GM21528 (cell line): ENCODE results near the gene CTU1.

Experiments used
- ATAC-seq: cut with Tn5 transposase; IDR thresholded peaks from one replicate; pipeline ENCODE4 v1.9.1; 2021; ENCODE audit warnings: mild to moderate bottlenecking, moderate library complexity; ENCODE audit not compliant: unreplicated experiment, low FRiP score

Gene CTU1

DNA sequence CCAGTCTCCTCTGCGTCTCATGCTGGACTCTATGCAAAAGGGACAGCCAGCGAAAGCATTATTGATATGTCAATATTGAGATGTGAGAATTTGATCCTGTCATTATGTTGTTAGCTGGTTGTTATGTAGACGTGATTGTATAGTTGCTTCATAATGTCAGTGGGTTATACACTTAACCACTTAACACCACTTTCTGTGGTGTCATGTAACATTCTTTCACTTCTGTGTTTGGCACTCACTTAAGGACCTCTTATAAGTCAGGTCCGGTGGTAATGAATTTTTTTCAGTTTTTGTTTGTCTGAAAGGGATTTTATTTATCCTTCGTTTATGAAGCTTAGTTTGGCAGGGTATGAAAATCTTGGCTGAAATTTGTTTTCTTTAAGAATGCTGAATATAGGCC is 26.8 kb upstream of the CTU1 start:
- ATAC-seq, result no peak

DNA sequence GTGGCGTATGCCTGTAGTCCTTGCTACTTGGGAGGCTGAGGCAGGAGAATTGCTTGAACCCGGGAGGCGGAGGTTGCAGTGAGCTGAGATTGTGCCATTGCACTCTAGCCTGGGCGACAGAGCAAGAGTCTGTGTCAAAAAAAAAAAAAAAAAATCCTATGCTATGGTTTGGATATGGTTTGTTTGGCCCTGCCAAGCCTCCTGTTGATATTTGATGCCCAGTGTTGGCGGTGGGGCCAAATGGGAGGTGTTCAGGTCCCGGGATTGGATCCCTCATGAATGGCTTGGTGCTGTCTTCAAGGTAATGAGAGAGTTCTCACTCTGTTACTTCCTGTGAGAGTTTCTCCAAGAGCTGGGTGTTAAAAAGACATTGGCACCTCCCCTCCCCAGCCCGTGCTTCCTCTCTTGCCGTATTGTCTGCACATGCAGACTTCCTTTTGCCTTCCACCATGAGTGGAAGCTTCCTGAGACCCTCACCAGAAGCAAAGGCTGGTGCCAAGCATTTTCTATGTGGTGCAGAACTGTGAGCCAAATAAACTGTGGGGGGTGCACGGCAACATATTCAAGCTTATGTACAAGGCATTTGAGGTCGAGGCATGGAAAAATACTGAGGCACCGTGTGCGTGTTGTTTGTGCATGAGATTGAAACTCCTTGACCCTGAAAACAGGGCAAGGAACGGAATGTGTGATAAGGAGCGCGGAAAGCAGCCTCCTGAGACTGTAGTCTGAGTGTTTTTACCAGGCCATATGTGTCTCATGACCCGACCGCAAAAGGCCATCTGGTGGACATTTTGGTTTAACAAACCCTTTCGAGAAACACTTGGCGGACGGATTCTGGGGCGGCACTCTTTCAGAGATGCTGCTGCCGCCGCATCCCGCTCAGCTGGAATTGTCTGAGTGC is 23.8 kb upstream of the CTU1 start:
- ATAC-seq, result no peak

DNA sequence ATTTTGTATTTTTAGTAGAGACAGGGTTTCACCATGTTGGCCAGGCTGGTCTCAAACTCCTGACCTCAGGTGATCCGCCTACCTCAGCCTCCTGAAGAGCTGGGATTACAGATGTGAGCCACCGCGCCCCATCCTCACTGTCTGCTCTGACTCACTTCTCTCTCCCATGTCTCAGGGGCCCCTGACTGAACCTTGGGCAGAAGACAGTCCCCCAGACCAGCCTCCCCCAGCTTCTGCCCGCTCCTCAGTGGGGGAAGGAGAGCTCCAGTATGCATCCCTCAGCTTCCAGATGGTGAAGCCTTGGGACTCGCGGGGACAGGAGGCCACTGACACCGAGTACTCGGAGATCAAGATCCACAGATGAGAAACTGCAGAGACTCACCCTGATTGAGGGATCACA is 21.5 kb upstream of the CTU1 start:
- no peak for ATAC-seq

DNA sequence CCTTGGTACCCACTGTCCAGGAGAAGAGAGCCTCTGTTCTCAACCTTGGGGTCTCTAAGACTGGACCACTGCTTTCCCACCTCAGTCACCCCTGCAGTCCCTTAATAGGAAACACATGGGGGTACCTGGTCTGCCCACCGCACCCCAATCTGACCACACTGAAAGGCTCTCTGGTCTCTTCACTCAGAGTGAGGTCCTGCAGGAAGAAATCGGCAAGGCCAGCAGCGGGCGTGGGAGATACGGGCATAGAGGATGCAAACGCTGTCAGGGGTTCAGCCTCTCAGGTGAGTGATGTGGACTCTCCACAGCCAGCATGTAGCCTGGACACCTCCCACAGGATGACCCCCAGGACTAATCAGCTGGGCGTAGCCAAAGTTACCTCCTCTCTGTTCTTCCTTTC is 20.0 kb upstream of the CTU1 start:
- no peak for ATAC-seq

DNA sequence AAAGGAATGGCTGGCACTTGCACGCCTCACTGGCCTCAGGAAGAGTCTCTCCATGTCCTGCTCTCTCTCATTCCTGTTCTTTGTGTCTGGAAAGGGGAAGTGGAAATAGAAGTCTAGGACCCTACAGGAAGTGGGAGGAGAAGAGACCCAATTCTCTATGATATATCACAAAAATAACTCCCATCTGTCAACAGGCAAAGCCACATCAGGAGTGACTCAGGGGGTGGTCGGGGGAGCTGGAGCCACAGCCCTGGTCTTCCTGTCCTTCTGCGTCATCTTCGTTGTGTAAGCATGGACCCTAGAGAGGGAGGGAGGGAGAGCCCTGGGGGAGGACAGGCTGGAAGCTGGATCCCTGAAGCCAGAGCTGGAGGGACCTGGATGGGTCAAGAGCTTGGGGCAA is 19.5 kb upstream of the CTU1 start:
- no peak for ATAC-seq

DNA sequence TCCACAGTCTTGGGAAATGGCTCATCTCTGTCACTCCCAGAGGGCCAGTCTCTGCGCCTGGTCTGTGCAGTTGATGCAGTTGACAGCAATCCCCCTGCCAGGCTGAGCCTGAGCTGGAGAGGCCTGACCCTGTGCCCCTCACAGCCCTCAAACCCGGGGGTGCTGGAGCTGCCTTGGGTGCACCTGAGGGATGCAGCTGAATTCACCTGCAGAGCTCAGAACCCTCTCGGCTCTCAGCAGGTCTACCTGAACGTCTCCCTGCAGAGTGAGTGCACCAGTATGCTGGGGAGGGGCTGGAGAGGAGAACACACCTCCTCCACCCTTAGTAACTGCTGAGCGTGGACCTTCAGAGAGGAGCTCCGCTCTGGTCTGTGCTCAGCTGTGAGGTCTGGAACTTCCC is 18.8 kb upstream of the CTU1 start:
- ATAC-seq, result no peak

DNA sequence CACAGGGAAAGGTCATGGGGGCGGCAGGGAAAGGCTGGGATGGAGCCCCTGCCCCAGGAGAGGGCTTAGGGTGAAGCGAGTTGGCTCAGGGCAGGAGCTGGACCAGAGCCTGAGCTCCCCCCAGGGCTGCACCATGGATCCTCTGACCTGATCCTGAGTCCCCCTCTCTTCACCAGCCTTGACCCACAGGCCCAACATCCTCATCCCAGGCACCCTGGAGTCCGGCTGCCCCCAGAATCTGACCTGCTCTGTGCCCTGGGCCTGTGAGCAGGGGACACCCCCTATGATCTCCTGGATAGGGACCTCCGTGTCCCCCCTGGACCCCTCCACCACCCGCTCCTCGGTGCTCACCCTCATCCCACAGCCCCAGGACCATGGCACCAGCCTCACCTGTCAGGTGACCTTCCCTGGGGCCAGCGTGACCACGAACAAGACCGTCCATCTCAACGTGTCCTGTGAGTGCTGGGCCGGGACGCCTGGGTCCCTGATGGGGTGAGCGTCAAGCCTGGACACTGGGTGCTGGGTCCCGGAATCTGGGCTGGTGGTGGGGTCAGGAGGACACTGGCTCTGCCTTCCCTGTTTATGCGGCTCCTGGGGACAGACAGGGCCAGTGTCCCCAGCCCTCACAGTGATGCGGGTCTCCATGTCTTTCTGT is 17.3 kb upstream of the CTU1 start:
- no peak for ATAC-seq

DNA sequence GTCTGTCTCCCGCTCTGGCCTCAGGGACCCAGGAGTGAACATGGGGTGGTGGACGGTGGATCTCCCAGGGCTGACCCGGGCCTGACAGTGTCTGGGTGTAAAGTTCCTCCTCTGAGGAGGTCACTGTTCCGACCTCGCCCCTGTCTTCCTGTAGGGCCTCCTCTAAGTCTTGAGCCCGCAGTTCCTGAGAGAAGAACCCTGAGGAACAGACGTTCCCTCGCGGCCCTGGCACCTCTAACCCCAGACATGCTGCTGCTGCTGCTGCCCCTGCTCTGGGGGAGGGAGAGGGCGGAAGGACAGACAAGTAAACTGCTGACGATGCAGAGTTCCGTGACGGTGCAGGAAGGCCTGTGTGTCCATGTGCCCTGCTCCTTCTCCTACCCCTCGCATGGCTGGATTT is 16.5 kb upstream of the CTU1 start, which contains the start of gene SIGLEC9:
TSS of gene SIGLEC9 (plus strand) at position 178 of the 400 bp plus-strand sequence. CDS start at position 247, 69 bp downstream.
- ATAC-seq, result no peak

DNA sequence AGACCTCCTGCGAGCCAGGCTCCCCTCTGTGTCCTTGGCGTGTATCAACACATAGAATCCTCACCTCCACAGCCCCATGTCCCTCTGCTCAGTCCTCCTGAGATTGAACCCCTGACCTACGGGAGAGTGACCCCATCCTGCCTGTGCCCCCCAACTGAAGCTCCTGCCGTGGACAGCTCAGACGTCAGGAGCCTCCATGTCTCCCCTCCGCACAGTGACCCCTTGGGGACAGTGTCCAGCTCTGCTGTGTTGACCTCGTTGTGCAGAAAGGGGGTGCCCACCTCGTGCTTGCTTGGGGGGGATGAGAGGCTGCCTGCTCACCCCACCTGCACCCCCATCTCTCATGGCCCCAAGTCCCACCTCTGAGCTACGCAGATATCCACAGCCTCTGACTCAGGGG is 16.0 kb upstream of the CTU1 start:
- no peak for ATAC-seq

DNA sequence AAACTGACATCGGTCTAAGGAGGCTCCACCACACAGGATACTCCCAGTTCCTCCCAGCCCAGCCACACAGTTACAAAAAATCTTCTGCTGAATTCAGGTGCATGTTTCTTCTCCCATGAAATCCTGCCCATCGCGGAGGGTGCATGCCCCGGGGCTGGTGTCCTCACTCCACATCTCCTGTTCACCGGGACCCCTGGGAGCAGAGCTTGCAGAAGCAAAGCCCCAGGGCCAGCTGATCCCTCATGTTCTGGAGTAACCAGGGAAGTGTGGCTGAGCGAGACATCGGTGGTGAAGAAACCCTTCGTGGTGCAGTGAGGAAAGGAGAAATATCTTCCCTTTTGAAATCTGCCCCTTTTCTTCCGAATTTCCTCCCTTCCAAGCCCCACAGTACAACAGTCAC is 15.6 kb upstream of the CTU1 start:
- no peak for ATAC-seq

DNA sequence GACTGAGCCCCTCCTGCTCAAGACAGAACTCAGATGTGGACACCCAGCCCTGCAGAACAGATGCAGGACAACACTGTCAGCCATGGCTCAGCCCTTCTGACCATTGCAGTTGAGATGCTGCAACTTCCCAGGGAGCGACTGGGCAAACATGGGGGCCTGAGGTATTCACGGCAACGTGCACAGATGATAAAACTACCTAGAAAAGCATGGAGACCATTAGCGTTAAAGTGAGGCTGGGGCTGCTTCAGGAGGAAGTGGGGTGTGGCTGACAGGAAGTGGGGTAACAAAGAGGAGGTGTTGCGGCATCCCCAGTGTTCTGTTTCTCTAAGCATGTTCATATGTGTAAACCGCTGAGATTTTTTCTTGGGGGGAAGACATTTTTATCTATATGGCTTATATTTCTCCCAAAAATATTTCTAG is 15.2 kb upstream of the CTU1 start:
- ATAC-seq, result no peak

DNA sequence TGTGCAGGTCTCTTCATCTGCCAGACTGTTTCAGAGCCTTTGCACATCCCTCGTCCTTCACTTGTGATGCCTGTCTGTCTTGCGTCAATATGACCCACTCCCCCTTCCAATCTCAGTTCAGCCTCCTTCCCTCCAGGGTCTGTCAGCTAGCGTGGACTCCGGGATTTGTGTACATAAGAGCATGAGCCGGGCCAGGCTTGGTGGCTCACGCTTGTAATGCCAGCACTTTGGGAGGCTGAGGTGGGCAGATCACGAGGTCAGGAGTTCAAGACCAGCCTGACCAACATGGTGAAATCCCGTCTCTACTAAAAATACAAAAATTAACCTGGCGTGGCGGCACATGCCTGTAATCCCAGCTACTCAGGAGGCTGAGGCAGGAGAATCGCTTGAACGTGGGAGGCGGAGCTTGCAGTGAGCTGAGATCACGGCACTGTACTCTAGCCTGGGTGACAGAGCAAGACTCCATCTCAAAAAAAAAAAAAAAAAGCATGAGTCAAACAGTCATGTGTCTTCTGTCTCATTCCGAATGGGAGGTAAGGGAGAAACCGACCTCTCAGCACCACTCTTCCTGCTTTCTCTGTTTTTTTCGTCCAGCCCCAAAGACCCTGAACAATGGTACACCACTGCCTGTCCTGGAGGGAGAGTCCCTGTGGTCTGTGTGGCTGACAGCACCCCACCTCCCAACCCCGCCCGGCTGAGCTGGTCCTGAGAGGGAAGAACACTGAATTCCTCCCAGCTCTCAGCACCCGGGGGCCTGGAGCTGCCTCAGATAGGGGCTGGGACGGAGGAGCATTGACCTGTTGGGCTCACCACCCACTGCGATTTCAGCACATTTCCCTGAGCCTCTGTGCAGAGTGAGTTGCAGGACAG is 14.1 kb upstream of the CTU1 start:
- no peak for ATAC-seq

DNA sequence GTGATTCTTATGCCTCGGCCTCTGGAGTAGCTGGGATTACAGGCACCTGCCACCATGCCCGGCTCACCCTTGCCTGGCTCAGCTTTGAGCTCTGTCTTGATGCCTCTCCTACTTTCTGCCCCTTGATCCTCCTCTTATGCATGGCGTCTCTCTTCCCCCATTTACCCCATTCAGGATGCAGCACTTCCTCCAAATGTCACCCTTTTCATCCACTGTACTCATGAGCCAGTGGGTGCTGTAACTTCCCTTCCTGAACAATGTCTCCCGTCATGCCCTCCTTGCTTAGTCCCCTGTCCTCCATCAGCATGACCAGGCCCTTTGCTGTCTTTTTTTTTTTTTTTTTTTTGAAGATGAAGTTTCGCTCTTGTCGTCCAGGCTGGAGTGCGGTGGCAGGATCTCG is 13.0 kb upstream of the CTU1 start:
- ATAC-seq, result no peak

DNA sequence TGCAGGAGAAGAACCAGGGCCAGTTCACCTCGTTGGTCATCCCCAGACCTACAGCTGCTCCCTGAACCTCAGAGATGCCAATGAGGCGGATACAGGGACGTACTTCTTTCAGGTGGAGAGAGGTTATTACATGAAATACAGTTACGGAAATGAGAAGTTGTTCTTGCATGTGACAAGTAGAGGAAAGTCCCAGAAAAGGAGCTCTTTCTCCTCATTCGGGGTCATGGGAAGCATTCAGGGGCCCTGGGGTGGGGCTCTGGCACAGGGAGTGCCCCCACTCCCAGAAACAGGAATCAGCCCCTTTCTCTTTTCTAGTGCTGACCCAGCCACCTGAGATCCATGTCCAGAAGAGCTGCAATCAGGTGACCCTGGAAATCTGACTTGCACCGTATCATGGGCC is 12.0 kb upstream of the CTU1 start:
- no peak for ATAC-seq

DNA sequence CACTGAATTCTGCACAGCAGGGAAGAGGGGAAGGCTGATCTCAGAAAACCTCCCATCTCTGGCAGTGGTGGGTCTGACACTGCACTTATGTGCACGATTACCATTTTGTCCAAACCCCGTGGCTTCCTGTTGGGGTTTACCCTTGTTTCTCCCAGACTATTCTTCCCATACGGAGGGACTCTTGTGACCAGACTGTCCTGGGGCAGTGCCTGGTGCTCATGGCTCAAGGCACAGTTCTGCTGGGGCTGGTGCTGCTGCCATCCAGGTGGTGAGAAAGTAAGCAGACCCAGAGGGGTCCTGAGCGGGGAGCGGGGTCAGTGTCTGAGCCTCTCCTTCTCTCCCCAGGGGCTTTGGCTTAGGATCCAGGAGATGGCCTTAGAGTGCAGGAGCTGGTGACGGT is 11.4 kb upstream of the CTU1 start:
- no peak for ATAC-seq

DNA sequence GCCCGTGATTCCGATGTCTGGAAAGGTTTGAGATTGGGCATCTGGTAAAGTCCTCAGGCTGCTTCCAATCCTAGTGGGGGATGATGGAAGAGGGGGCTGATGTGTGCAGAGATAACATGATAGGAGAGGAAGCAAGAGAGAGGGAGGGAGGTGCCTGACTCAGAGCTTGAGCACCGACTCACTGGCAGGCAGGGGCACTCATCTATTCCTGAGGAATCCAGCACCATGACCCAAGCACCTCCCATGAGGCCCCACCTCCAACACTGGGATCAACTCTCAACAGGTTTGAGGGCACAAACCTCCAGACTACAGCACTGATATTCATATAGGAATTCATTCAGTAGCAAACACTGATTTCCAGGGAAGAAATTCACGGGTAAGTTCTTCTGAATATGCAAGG is 10.9 kb upstream of the CTU1 start:
- no peak for ATAC-seq

DNA sequence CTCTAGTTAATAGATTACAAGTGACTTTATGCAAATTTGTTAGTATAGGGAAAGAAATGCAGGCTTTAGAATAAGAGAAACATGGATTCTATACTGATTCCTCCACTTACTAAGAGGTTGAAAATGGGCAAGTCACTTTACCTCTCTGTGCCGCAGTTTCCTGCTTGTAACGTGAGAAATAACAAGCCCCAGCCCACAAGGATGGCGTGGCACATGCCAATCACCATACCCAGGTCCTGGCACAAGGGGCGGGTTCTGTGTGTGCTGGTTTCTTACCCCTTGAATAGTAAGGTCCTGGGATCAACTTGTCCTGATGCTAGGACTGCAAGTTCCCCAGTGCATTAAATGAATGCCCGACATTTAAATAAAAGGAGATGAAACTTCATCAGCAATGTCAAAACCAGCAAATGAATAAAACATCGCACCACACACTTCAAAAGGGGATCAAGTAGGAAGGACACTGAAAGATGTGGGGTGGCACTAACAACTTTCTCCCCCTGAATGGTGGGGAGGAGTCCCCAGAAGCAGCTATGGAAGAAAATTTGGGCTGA is 8.6 kb upstream of the CTU1 start:
- no peak for ATAC-seq

DNA sequence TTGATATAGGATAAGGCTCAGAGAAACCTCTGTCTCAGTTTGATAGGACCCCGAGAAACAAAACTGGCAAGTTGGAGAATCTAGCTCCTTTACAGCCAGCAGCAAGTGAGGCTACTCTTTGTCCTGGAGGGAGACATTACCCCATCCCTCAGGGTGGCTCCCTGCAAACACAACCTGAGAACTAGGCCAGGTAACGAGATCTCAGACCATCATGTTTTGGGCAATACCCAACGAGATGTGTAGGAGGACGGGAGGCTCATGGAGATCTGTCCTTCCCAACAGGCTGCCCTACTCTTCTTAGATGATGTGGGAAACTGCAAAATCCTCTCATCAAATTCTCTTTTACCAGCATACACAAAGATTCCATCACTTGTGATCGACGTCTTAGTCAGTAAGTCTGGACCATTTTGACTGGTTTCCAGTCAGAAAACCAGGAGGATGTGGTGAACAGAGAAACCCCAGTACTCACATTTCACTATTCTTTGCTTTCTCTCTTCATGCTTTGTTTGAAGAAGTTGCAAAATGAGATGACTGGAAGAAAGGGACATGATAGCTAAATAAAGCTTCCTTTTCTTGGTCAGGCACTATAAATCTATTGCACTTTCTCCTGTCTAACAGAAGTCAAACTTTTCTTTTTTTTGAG is 6.0 kb upstream of the CTU1 start:
- ATAC-seq, result no peak

DNA sequence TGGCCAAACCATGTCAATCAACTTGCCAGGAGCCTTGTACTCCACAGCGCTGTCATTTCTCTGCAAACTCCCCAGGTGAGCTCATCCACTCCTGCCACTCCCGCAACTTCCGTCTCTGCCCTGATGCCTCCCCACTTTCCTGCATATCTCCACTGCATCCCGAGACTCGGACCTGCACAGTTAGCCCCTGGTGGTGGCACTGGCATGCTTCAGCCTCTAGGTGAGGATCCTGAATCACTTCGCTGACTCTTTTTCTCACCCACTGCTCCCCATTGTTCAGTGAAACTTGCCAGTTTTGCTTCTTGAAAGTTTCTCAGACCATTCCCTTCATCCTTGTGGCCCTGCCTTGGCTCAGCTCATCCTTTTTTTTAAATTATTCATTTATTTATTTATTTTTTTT is 3.4 kb upstream of the CTU1 start:
- ATAC-seq, result no peak

DNA sequence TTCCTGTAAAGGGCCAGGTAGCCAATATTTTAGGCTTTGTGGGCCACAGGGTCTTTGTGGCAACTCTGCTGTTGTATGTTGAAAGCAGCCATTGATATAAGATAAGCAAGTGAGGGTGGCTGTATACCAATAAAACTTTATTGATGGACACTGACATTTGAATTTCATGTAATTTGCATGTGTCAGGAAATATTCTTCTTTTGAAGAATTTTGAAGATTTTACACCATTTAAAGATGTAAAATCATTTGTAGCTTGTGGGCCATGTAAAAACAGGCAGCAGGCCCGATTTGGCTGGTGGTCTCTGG is 2.4 kb upstream of the CTU1 start:
- ATAC-seq, result no peak

DNA sequence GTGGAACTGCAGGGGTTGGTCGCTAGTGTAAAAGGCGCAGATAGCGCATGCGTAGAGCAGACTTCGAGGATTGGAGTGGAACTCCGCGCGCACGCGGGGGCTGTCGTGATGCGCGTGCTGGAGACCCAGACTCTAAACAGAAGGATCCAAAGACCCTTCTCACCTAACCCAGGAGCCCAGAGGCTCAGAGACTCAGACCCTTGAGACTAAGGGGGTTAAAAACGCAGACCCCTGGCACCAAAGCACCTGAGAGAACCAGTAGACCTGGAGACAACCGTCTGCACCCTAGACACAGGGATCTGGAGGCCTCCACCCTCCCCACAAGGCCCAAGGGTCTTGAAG is 567 bp upstream of the CTU1 start:
- ATAC-seq, result peak; percentile 36
